ENCODE results near the gene URM1.
A peak's percentile ranks its signal among the peaks of the same experiment; 100 is the strongest.

URM1 gene

GRCh38 chr9:128435611-128436010 is 64.4 kb downstream of the URM1 start:
- DNase-seq = no peak

- peak; percentile 85 for DNase-seq
Measured at GRCh38 chr9:128438343-128439109, 67.4 kb downstream of the URM1 start.

- no peak for DNase-seq
Measured at GRCh38 chr9:128439273-128439672, 68.1 kb downstream of the URM1 start.

Measured in stimulated activated CD4-positive, alpha-beta T cell treated with anti-CD3 and anti-CD28 coated beads, Interleukin-4, amount 100 ng/mL, for 1 hour (primary cell).